Measurements from ENCODE around the gene SUPT3H.

The SUPT3H gene

GRCh38 chr6:44829836-44830235 is 547.9 kb downstream of the SUPT3H start:
- TF ChIP-seq CTCF (conservative IDR thresholded peaks at IDR 0.05; ENCODE audit: low read depth, low read length), result no peak
- no peak overlapping the region for H3K4me3 ChIP-seq (ENCODE audit: low read depth, low read length)
- DNase-seq (ENCODE audit: low read depth), result no peak

- H3K4me3 ChIP-seq (ENCODE audit: low read depth, low read length), result no peak overlapping the region
- DNase-seq (ENCODE audit: low read depth), result no peak
- TF ChIP-seq CTCF (conservative IDR thresholded peaks at IDR 0.05; ENCODE audit: low read depth, low read length), result no peak
These were observed 549.0 kb downstream of the SUPT3H start for GRCh38 chr6:44828780-44829179.

GRCh38 chr6:44826025-44826676 is 551.6 kb downstream of the SUPT3H start:
- DNase-seq (ENCODE audit: low read depth), result no peak
- no peak overlapping the region for H3K4me3 ChIP-seq (ENCODE audit: low read depth, low read length)
- TF ChIP-seq CTCF (conservative IDR thresholded peaks at IDR 0.05; ENCODE audit: low read depth, low read length), result no peak

- DNase-seq (ENCODE audit: low read depth), result no peak
- no peak overlapping the region for H3K4me3 ChIP-seq (ENCODE audit: low read depth, low read length)
- no peak for TF ChIP-seq CTCF (conservative IDR thresholded peaks at IDR 0.05; ENCODE audit: low read depth, low read length)
These were observed 552.5 kb downstream of the SUPT3H start for GRCh38 chr6:44825273-44825672.

GRCh38 chr6:44824567-44824966 is 553.2 kb downstream of the SUPT3H start:
- DNase-seq (ENCODE audit: low read depth), result no peak
- no peak overlapping the region for H3K4me3 ChIP-seq (ENCODE audit: low read depth, low read length)
- no peak for TF ChIP-seq CTCF (conservative IDR thresholded peaks at IDR 0.05; ENCODE audit: low read depth, low read length)

GRCh38 chr6:44820759-44821158 is 557.0 kb downstream of the SUPT3H start:
- no peak overlapping the region for H3K4me3 ChIP-seq (ENCODE audit: low read depth, low read length)
- no peak for DNase-seq (ENCODE audit: low read depth)
- no peak for TF ChIP-seq CTCF (conservative IDR thresholded peaks at IDR 0.05; ENCODE audit: low read depth, low read length)

- DNase-seq (ENCODE audit: low read depth), result no peak
- no peak for TF ChIP-seq CTCF (conservative IDR thresholded peaks at IDR 0.05; ENCODE audit: low read depth, low read length)
- no peak overlapping the region for H3K4me3 ChIP-seq (ENCODE audit: low read depth, low read length)
These were observed 557.4 kb downstream of the SUPT3H start for GRCh38 chr6:44820321-44820720.
